Suprapubic skin (tissue), 4 donors: ENCODE data around the gene SLC22A3.

Experiments used
- CTCF ChIP-seq, 2 donors: fragments of 200-600 bp in 1 of 2; fragments of 450-650 bp in 1 of 2; sonication (generic) in 1 of 2; IDR thresholded peaks; one replicate each; pipeline ENCODE4 v1.5.1; 2016 to 2019; ENCODE audit warnings: antibody characterized with exemption in 2 of 2, mild to moderate bottlenecking in 1 of 2, moderate library complexity in 1 of 2
- POLR2A ChIP-seq, 2 donors: fragments of 450-650 bp; IDR thresholded peaks; one replicate each; pipeline ENCODE4 v1.6.1; 2017; ENCODE audit warnings: antibody characterized with exemption in 2 of 2, mild to moderate bottlenecking in 2 of 2, moderate library complexity in 2 of 2
- POLR2AphosphoS5 ChIP-seq, 3 donors: sonication (generic); formaldehyde crosslinking; IDR thresholded peaks; one replicate each; pipeline ENCODE4 v1.6.1; 2017; ENCODE audit warnings: antibody characterized with exemption in 3 of 3

- TF ChIP-seq POLR2A (IDR thresholded peaks at IDR 0.05) (no peak), CTCF (IDR thresholded peaks at IDR 0.05) (no peak), POLR2AphosphoS5 (IDR thresholded peaks at IDR 0.05) (no peak)
Observed at GRCh38 chr6:160430203-160430602, 82.0 kb downstream of the SLC22A3 start.
